HG02884 (cell line): ENCODE data around the gene SRGAP2B.
"Not testable (repeated sequence)": the region's sequence is repeated elsewhere in the genome, so short reads cannot be mapped to it uniquely, and the experiment has no call there.

Experiments used
- ATAC-seq: cut with Tn5 transposase; IDR thresholded peaks from one replicate; pipeline ENCODE4 v1.9.1; 2021; ENCODE audit warnings: mild to moderate bottlenecking, moderate library complexity; ENCODE audit not compliant: unreplicated experiment

The SRGAP2B gene

GRCh38 chr1:145047553-145047952, 47.6 kb downstream of the SRGAP2B start:
- peak; percentile 66 for ATAC-seq

GRCh38 chr1:145045571-145046273, 49.4 kb downstream of the SRGAP2B start:
- not testable (repeated sequence) for ATAC-seq

GRCh38 chr1:145041519-145041918, 53.6 kb downstream of the SRGAP2B start:
- ATAC-seq = peak; percentile 82

GRCh38 chr1:145036019-145036418, 59.1 kb downstream of the SRGAP2B start:
- ATAC-seq = not testable (repeated sequence)

- ATAC-seq = not testable (repeated sequence)
These were observed 61.6 kb downstream of the SRGAP2B start for GRCh38 chr1:145033523-145033922.

GRCh38 chr1:145027251-145027650, 67.9 kb downstream of the SRGAP2B start:
- ATAC-seq = not testable (repeated sequence)

GRCh38 chr1:145025286-145025685, 69.8 kb downstream of the SRGAP2B start:
- not testable (repeated sequence) for ATAC-seq

- not testable (repeated sequence) for ATAC-seq
These were observed 72.9 kb downstream of the SRGAP2B start for GRCh38 chr1:145022259-145022658.

- not testable (repeated sequence) for ATAC-seq
These were observed 73.4 kb downstream of the SRGAP2B start for GRCh38 chr1:145021749-145022148.

GRCh38 chr1:145019709-145020108, 75.4 kb downstream of the SRGAP2B start:
- ATAC-seq = not testable (repeated sequence)

- not testable (repeated sequence) for ATAC-seq
These were observed 77.4 kb downstream of the SRGAP2B start for GRCh38 chr1:145017725-145018124.

GRCh38 chr1:145016492-145016862, 78.7 kb downstream of the SRGAP2B start:
- not testable (repeated sequence) for ATAC-seq

- ATAC-seq = peak; percentile 58
These were observed 79.2 kb downstream of the SRGAP2B start for GRCh38 chr1:145015744-145016491.

GRCh38 chr1:145013353-145013752, 81.8 kb downstream of the SRGAP2B start:
- ATAC-seq = not testable (repeated sequence)

GRCh38 chr1:145011811-145012210, 83.3 kb downstream of the SRGAP2B start:
- not testable (repeated sequence) for ATAC-seq

- not testable (repeated sequence) for ATAC-seq
These were observed 84.5 kb downstream of the SRGAP2B start for GRCh38 chr1:145010580-145010979.

GRCh38 chr1:145009928-145010327, 85.2 kb downstream of the SRGAP2B start:
- ATAC-seq = not testable (repeated sequence)

GRCh38 chr1:145008388-145008787, 86.7 kb downstream of the SRGAP2B start:
- ATAC-seq = peak; percentile 47

GRCh38 chr1:145005142-145005541, 90.0 kb downstream of the SRGAP2B start:
- not testable (repeated sequence) for ATAC-seq

GRCh38 chr1:145001381-145001780, 93.7 kb downstream of the SRGAP2B start:
- not testable (repeated sequence) for ATAC-seq

- not testable (repeated sequence) for ATAC-seq
These were observed 94.3 kb downstream of the SRGAP2B start for GRCh38 chr1:145000743-145001326.
